ENCODE measurements around the gene OTOG. TPM values are rescaled to one million over a fixed set of nuclear protein-coding genes. Genes with fewer than 3 reads are reported as not detected.
A peak's percentile ranks its signal among the peaks of the same experiment; 100 is the strongest.

OTOG gene
- total RNA-seq, 1 donor from 2014 or later, result not detected

- intact Hi-C loops (cut with micrococcal nuclease), result no loop called here
- H3K9me3 Mint-ChIP-seq, result no peaks in the 10 kb centered on the region
- no peak for DNase-seq (ENCODE audit: low spot score)
- H3K4me3 Mint-ChIP-seq (ENCODE audit: low read depth), result no peak overlapping the region
- H3K36me3 Mint-ChIP-seq (ENCODE audit: low read depth), result no peaks in the 10 kb centered on the region
- H3K4me1 Mint-ChIP-seq (ENCODE audit: low read depth), result no peaks in the 10 kb centered on the region
- H3K27me3 Mint-ChIP-seq (ENCODE audit: low read depth), result no peaks in the 10 kb centered on the region
- H3K27ac Mint-ChIP-seq, result no peak overlapping the region
Observed at GRCh38 chr11:17591293-17591692, 44.2 kb downstream of the OTOG start.

GRCh38 chr11:17593466-17594245 lies 46.6 kb downstream of the OTOG start:
- no peak for DNase-seq (ENCODE audit: low spot score)
- Mint-ChIP-seq H3K36me3 (ENCODE audit: low read depth) (no peaks in the 10 kb centered on the region), H3K27me3 (ENCODE audit: low read depth) (no peaks in the 10 kb centered on the region), H3K9me3 (no peaks in the 10 kb centered on the region), H3K4me3 (ENCODE audit: low read depth) (no peak overlapping the region), H3K27ac (no peak overlapping the region), H3K4me1 (ENCODE audit: low read depth) (no peaks in the 10 kb centered on the region)
- intact Hi-C loops (cut with micrococcal nuclease), result no loop called here

- Mint-ChIP-seq H3K36me3 (ENCODE audit: low read depth) (no peaks in the 10 kb centered on the region), H3K4me3 (ENCODE audit: low read depth) (no peak overlapping the region), H3K9me3 (no peaks in the 10 kb centered on the region), H3K4me1 (ENCODE audit: low read depth) (peaks cover 2% of the 10 kb centered on the region), H3K27ac (no peak overlapping the region), H3K27me3 (ENCODE audit: low read depth) (no peaks in the 10 kb centered on the region)
- intact Hi-C loops (cut with micrococcal nuclease), result no loop called here
- DNase-seq (ENCODE audit: low spot score), result no peak
Observed at GRCh38 chr11:17594686-17595192, 47.7 kb downstream of the OTOG start.

GRCh38 chr11:17595526-17596309 lies 48.7 kb downstream of the OTOG start:
- Mint-ChIP-seq H3K4me3 (ENCODE audit: low read depth) (no peak overlapping the region), H3K36me3 (ENCODE audit: low read depth) (no peaks in the 10 kb centered on the region), H3K9me3 (no peaks in the 10 kb centered on the region), H3K27ac (no peak overlapping the region), H3K27me3 (ENCODE audit: low read depth) (no peaks in the 10 kb centered on the region), H3K4me1 (ENCODE audit: low read depth) (peaks cover 3% of the 10 kb centered on the region)
- intact Hi-C loops (cut with micrococcal nuclease), result no loop called here
- no peak for DNase-seq (ENCODE audit: low spot score)

- no peak overlapping the region for H3K4me3 Mint-ChIP-seq (ENCODE audit: low read depth)
- intact Hi-C loops (cut with micrococcal nuclease), result no loop called here
- DNase-seq (ENCODE audit: low spot score), result peak; percentile 6
- peaks cover 8% of the 10 kb centered on the region for H3K4me1 Mint-ChIP-seq (ENCODE audit: low read depth)
- H3K27ac Mint-ChIP-seq, result no peak overlapping the region
- H3K9me3 Mint-ChIP-seq, result no peaks in the 10 kb centered on the region
- H3K36me3 Mint-ChIP-seq (ENCODE audit: low read depth), result no peaks in the 10 kb centered on the region
- H3K27me3 Mint-ChIP-seq (ENCODE audit: low read depth), result no peaks in the 10 kb centered on the region
Observed at GRCh38 chr11:17596310-17596669, 49.2 kb downstream of the OTOG start.

GRCh38 chr11:17596711-17597110 lies 49.7 kb downstream of the OTOG start:
- DNase-seq (ENCODE audit: low spot score), result peak; percentile 4
- no peaks in the 10 kb centered on the region for H3K27me3 Mint-ChIP-seq (ENCODE audit: low read depth)
- H3K4me3 Mint-ChIP-seq (ENCODE audit: low read depth), result no peak overlapping the region
- no peaks in the 10 kb centered on the region for H3K9me3 Mint-ChIP-seq
- no peaks in the 10 kb centered on the region for H3K36me3 Mint-ChIP-seq (ENCODE audit: low read depth)
- peaks cover 10% of the 10 kb centered on the region for H3K4me1 Mint-ChIP-seq (ENCODE audit: low read depth)
- intact Hi-C loops (cut with micrococcal nuclease), result no loop called here
- H3K27ac Mint-ChIP-seq, result no peak overlapping the region

- H3K9me3 Mint-ChIP-seq, result no peaks in the 10 kb centered on the region
Observed at GRCh38 chr11:17597770-17598169, 50.7 kb downstream of the OTOG start.

GRCh38 chr11:17598700-17599459 lies 51.8 kb downstream of the OTOG start:
- peak; percentile 53 for DNase-seq (ENCODE audit: low spot score)
- intact Hi-C loops (cut with micrococcal nuclease), result loop anchor here (2.0 kb wide), 2 partner anchors 132 to 382 kb away; no protein-coding TSS in a partner anchor
- no peaks in the 10 kb centered on the region for H3K9me3 Mint-ChIP-seq
- no peaks in the 10 kb centered on the region for H3K36me3 Mint-ChIP-seq (ENCODE audit: low read depth)
- H3K27ac Mint-ChIP-seq, result no peak overlapping the region
- H3K4me1 Mint-ChIP-seq (ENCODE audit: low read depth), result peaks cover 10% of the 10 kb centered on the region
- H3K27me3 Mint-ChIP-seq (ENCODE audit: low read depth), result no peaks in the 10 kb centered on the region
- H3K4me3 Mint-ChIP-seq (ENCODE audit: low read depth), result no peak overlapping the region

More at GRCh38 chr11:17597770-17598169, 50.7 kb downstream of the OTOG start:
- Mint-ChIP-seq H3K36me3 (ENCODE audit: low read depth) (no peaks in the 10 kb centered on the region), H3K4me3 (ENCODE audit: low read depth) (no peak overlapping the region), H3K27ac (no peak overlapping the region), H3K27me3 (ENCODE audit: low read depth) (no peaks in the 10 kb centered on the region), H3K4me1 (ENCODE audit: low read depth) (peaks cover 10% of the 10 kb centered on the region)
- DNase-seq (ENCODE audit: low spot score), result peak; percentile 3
- intact Hi-C loops (cut with micrococcal nuclease), result loop anchor here (2.0 kb wide), 2 partner anchors 133 to 383 kb away; no protein-coding TSS in a partner anchor

GRCh38 chr11:17599460-17599925 lies 52.4 kb downstream of the OTOG start:
- Mint-ChIP-seq H3K4me3 (ENCODE audit: low read depth) (no peak overlapping the region), H3K9me3 (no peaks in the 10 kb centered on the region), H3K27ac (no peak overlapping the region), H3K4me1 (ENCODE audit: low read depth) (peaks cover 10% of the 10 kb centered on the region), H3K27me3 (ENCODE audit: low read depth) (no peaks in the 10 kb centered on the region), H3K36me3 (ENCODE audit: low read depth) (no peaks in the 10 kb centered on the region)
- intact Hi-C loops (cut with micrococcal nuclease), result loop anchor here (2.0 kb wide), 2 partner anchors 131 to 381 kb away; no protein-coding TSS in a partner anchor
- DNase-seq (ENCODE audit: low spot score), result no peak

- intact Hi-C loops (cut with micrococcal nuclease), result no loop called here
- Mint-ChIP-seq H3K4me3 (ENCODE audit: low read depth) (peak overlapping the region; percentile 9), H3K27ac (peak overlapping the region; percentile 50), H3K36me3 (ENCODE audit: low read depth) (no peaks in the 10 kb centered on the region), H3K4me1 (ENCODE audit: low read depth) (peaks cover 10% of the 10 kb centered on the region), H3K27me3 (ENCODE audit: low read depth) (no peaks in the 10 kb centered on the region), H3K9me3 (no peaks in the 10 kb centered on the region)
- no peak for DNase-seq (ENCODE audit: low spot score)
Observed at GRCh38 chr11:17600316-17601255, 53.5 kb downstream of the OTOG start.

GRCh38 chr11:17601256-17601671 lies 54.2 kb downstream of the OTOG start:
- no peaks in the 10 kb centered on the region for H3K9me3 Mint-ChIP-seq
- DNase-seq (ENCODE audit: low spot score), result no peak
- H3K4me3 Mint-ChIP-seq (ENCODE audit: low read depth), result peak overlapping the region; percentile 9
- intact Hi-C loops (cut with micrococcal nuclease), result no loop called here
- H3K36me3 Mint-ChIP-seq (ENCODE audit: low read depth), result no peaks in the 10 kb centered on the region
- peak overlapping the region; percentile 50 for H3K27ac Mint-ChIP-seq
- no peaks in the 10 kb centered on the region for H3K27me3 Mint-ChIP-seq (ENCODE audit: low read depth)
- H3K4me1 Mint-ChIP-seq (ENCODE audit: low read depth), result peaks cover 10% of the 10 kb centered on the region
